A549 (cell line): ENCODE results near the gene LAMA1.

Experiments used
- POLR2A ChIP-seq: IDR thresholded peaks from 2 replicates; pipeline ENCODE4 v1.6.1; 2012; ENCODE audit warnings: mild to moderate bottlenecking, low read length
- POLR2AphosphoS2 ChIP-seq: conservative IDR thresholded peaks from 2 replicates; pipeline ENCODE4 v1.6.1; 2012; ENCODE audit warnings: low read length, improper control_type of control experiment, inconsistent platforms

DNA sequence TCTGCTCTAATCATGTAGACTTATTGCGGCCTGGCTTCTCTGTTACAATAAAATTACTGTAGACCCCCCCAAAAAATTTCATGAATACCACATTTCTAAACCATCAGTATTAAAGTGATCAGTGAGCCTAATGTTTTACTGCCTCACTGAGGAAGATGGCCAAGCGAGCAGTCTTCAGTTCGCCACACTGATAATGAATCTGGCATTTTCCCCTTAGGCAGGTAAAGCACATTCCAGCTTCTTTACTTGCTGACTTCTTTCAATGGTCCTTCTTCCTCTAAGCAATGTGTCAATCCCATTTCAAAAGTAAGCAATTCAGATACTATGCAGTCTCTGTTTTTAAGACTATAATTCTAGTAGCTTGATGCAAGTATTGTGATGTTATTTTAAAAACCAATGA, 137.6 kb downstream of the LAMA1 start:
- no peak for TF ChIP-seq POLR2A
- no peak for TF ChIP-seq POLR2AphosphoS2
